Subcutaneous abdominal adipose tissue (tissue), 5 donors: Measurements from ENCODE around the gene COL4A2.

ENCODE experiments used
- H3K27ac ChIP-seq: one replicate; pipeline ENCODE4 v1.7.0; 2013; ENCODE audit warnings: low read depth, mild to moderate bottlenecking, inconsistent platforms, low read length, moderate library complexity
- H3K27me3 ChIP-seq, 5 donors: one replicate each; pipeline ENCODE4 v1.7.0; 2013; ENCODE audit warnings: low read length in 5 of 5, inconsistent platforms in 1 of 5; ENCODE audit not compliant: control insufficient read depth in 5 of 5, insufficient read depth in 4 of 5
- H3K36me3 ChIP-seq, 5 donors: one replicate each; pipeline ENCODE4 v1.7.0; 2013; ENCODE audit warnings: low read length in 5 of 5; ENCODE audit not compliant: control insufficient read depth in 5 of 5, insufficient read depth in 5 of 5
- H3K4me1 ChIP-seq, 5 donors: one replicate each; pipeline ENCODE4 v1.7.0; 2013; ENCODE audit warnings: low read length in 5 of 5, mild to moderate bottlenecking in 3 of 5, moderate library complexity in 1 of 5; ENCODE audit not compliant: control insufficient read depth in 5 of 5, insufficient read depth in 5 of 5
- H3K4me3 ChIP-seq, 5 donors: one replicate each; pipeline ENCODE4 v1.7.0; 2013; ENCODE audit warnings: low read length in 5 of 5, low read depth in 1 of 5
- H3K9ac ChIP-seq, 5 donors: one replicate each; pipeline ENCODE4 v1.7.0; 2013; ENCODE audit warnings: low read length in 5 of 5, mild to moderate bottlenecking in 4 of 5, moderate library complexity in 3 of 5
- H3K9me3 ChIP-seq, 5 donors: one replicate each; pipeline ENCODE4 v1.7.0; 2013; ENCODE audit warnings: low read length in 5 of 5; ENCODE audit not compliant: control insufficient read depth in 5 of 5
- donor health status: healthy.
- donor health status: healthy.
- donor health status: healthy.
- donor health status: healthy.
- donor health status: healthy.

Gene COL4A2

GRCh38 chr13:110539894-110540293 is 232.8 kb downstream of the COL4A2 start:
- Histone ChIP-seq H3K9me3 (no peaks in the 10 kb centered on the region), H3K36me3 (peaks cover 0 to 4% (median 0%) of the 10 kb centered on the region in 5 donors), H3K4me3 (no peak overlapping the region), H3K27ac (no peak overlapping the region), H3K9ac (no peak overlapping the region), H3K4me1 (peaks cover 9 to 59% (median 46%) of the 10 kb centered on the region in 5 donors), H3K27me3 (no peaks in the 10 kb centered on the region)

- Histone ChIP-seq H3K4me1 (peaks cover 9 to 50% (median 37%) of the 10 kb centered on the region in 5 donors), H3K36me3 (peaks cover 0 to 4% (median 0%) of the 10 kb centered on the region in 5 donors), H3K27ac (peak overlapping the region; percentile 63)
Observed at GRCh38 chr13:110540871-110541525, 233.9 kb downstream of the COL4A2 start.

DNA sequence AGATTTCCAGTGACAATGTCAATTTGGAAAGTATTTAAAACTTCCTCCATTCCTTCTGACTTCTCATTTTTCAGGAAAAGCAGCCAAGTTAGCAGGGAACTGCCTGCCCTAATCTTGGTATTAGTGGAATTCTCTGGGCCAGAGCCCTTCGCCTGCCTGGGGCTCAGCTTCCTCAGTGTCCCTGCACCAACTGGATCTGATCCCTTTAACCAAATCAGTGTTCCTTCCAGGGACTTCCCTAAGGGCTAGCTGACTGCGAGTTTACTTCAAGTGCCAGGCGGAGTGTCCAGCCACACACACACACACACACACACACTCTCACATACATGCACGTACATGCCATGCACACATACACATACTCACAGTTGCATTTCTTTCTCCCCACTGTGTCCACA is 234.4 kb downstream of the COL4A2 start:
- H3K9me3 ChIP-seq: no peaks in the 10 kb centered on the region
- peak overlapping the region; percentile 63 for H3K27ac ChIP-seq
- peaks cover 7 to 52% (median 37%) of the 10 kb centered on the region in 5 donors for H3K4me1 ChIP-seq
- peak overlapping the region in 2 of 5 donors; percentile 34 to 50 for H3K9ac ChIP-seq
- peaks cover 0 to 4% (median 0%) of the 10 kb centered on the region in 5 donors for H3K36me3 ChIP-seq
- H3K27me3 ChIP-seq: no peaks in the 10 kb centered on the region
- H3K4me3 ChIP-seq: peak overlapping the region in 1 of 5 donors; percentile 4

More at GRCh38 chr13:110540871-110541525, 233.9 kb downstream of the COL4A2 start:
- H3K4me3 ChIP-seq: no peak overlapping the region
- no peaks in the 10 kb centered on the region for H3K9me3 ChIP-seq
- H3K27me3 ChIP-seq: no peaks in the 10 kb centered on the region
- peak overlapping the region in 2 of 5 donors; percentile 34 to 50 for H3K9ac ChIP-seq

DNA sequence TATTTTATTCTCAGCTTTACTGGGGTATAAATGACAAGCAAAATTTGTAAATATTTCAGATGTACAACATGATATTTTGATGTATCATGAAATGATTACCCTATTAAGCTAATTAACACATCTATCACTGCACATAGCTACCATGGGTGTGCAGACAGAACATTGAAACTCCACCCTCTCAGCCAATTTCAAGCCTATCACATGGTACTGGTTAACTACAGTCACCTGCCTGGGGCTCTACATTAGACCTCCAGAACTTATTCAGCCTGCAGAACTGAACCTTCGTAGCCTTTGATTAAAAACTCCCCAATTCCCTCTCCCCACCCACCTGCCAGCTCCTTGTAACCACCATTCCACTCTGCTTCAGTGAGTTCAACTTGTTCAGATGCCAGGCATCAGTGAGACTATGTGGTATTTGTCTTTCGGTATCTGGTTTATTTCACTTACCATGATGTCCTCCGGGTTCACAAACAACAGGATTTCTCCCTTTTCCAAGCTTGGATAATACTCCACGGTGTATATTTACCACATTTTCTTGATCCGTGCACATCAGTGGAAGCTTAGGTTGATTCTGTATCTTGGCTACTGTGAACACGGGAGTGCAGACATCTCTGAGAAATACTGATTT is 235.2 kb downstream of the COL4A2 start:
- H3K27ac ChIP-seq: no peak overlapping the region

DNA sequence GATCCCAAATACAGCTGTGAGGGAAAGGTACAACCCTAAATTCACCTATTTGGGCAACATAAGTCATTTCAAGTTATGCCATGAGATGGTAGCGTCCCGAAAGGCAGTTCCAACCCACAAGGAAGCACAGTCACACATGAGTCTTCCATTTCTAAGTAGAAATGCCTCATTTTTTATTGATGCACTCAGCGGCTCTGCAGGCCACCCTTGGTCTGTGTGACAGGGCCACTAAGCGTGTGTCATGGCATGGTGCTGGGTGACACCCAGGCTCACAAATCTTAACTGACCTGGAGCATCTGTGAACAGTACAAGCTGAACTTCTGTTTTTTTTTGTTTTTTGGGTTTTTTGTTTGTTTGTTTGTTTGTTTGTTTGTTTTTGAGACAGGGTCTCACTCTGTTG is 239.3 kb downstream of the COL4A2 start:
- Histone ChIP-seq H3K4me3 (no peak overlapping the region), H3K36me3 (peaks cover 0 to 13% (median 0%) of the 10 kb centered on the region in 5 donors), H3K27me3 (no peaks in the 10 kb centered on the region), H3K9me3 (no peaks in the 10 kb centered on the region), H3K4me1 (peaks cover 8 to 47% (median 27%) of the 10 kb centered on the region in 5 donors), H3K27ac (no peak overlapping the region), H3K9ac (no peak overlapping the region)

More for the DNA sequence above, 235.2 kb downstream of the COL4A2 start:
- peaks cover 10 to 55% (median 40%) of the 10 kb centered on the region in 5 donors for H3K4me1 ChIP-seq
- no peaks in the 10 kb centered on the region for H3K27me3 ChIP-seq
- H3K9me3 ChIP-seq: no peaks in the 10 kb centered on the region
- H3K36me3 ChIP-seq: peaks cover 0 to 4% (median 0%) of the 10 kb centered on the region in 5 donors
- H3K4me3 ChIP-seq: no peak overlapping the region
- no peak overlapping the region for H3K9ac ChIP-seq

DNA sequence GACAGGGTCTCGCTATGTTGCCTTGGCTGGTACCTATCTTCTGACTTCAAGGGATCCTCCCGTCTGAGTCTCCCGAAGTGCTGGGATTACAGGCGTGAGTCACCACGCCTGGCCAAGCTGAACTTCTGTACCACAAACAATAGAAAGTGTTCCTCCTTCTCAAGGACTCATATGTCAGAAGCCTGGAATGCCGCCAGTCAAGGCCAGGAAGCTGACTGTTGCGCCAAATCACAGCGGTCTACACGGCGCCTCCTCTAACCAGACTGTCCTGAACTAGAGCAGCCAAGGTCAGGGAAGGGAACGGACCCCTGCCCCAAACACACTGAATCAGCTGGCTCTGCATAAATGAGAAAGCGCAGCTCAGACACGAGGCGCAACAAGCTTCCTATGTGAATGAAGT is 239.8 kb downstream of the COL4A2 start:
- Histone ChIP-seq H3K9me3 (no peaks in the 10 kb centered on the region), H3K4me3 (peak overlapping the region in 1 of 5 donors; percentile 25), H3K4me1 (peaks cover 5 to 43% (median 24%) of the 10 kb centered on the region in 5 donors)

DNA sequence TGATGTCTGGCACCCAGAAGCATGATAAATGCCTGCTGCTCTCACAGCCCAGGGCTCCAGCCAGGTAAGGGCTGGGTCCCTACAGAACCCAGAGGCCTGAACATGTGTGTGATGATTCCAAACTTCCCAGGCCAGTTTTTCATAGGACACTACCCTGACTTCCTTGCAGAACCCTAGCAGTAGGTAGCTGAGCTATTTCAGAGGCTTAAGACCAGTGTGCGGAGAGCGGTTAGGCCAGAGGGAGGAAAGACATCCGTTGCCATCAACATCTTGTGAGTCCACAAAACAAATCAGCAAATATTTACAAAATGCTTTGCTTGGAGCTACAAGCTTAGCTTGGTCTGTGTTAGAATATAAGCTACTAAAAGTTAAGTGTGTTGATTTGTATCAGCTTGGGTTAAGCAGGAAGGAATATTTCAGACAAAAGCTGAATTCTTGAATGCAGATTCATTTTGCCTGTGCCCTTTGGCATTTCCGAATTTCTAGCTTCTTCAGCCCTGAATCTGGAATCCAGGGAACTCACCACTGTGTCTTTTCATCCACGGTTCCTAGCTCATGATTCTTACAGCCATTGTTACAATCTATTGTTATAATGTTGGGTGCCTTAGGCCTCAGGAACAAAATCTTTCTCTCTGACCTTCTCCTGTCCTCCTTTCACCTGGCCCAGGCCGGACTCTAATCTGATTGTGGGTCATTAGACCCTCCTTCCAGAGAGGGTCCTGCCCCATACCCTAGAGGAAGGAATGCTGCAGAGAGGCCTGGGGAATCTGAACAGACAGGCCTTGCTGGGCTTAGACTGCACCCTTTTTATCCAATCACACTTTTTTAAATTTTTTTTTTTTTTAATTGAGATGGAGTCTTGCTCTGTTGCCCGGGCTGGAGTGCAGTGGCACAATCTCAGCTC is 242.1 kb downstream of the COL4A2 start:
- Histone ChIP-seq H3K9ac (no peak overlapping the region), H3K9me3 (no peaks in the 10 kb centered on the region), H3K36me3 (peaks cover 0 to 9% (median 0%) of the 10 kb centered on the region in 5 donors), H3K4me1 (peaks cover 5 to 37% (median 27%) of the 10 kb centered on the region in 5 donors), H3K4me3 (no peak overlapping the region), H3K27me3 (no peaks in the 10 kb centered on the region), H3K27ac (no peak overlapping the region)

More for the DNA sequence above, 239.8 kb downstream of the COL4A2 start:
- Histone ChIP-seq H3K27ac (no peak overlapping the region), H3K27me3 (no peaks in the 10 kb centered on the region), H3K9ac (no peak overlapping the region), H3K36me3 (peaks cover 0 to 13% (median 0%) of the 10 kb centered on the region in 5 donors)

DNA sequence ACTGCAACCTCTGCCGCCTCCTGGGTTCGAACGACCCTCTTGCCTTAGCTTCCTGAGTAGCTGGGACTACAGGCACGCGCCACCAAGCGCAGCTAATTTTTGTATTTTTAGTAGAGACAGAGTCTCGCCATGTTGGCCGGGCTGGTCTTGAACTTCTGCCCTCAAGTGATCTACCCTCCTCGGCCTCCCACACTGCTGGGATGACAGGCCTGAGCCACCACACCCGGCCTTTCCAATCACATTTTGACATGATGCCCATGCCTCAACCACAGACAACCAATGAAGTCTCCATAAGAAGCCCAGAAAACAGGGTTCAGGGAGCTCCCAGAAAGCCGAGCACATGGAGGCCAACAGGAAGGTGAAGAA is 242.7 kb downstream of the COL4A2 start:
- peaks cover 0 to 11% (median 2%) of the 10 kb centered on the region in 5 donors for H3K36me3 ChIP-seq
- no peak overlapping the region for H3K9ac ChIP-seq
- H3K9me3 ChIP-seq: no peaks in the 10 kb centered on the region
- H3K4me1 ChIP-seq: peaks cover 5 to 42% (median 28%) of the 10 kb centered on the region in 5 donors
- H3K27ac ChIP-seq: no peak overlapping the region
- no peak overlapping the region for H3K4me3 ChIP-seq
- no peaks in the 10 kb centered on the region for H3K27me3 ChIP-seq

DNA sequence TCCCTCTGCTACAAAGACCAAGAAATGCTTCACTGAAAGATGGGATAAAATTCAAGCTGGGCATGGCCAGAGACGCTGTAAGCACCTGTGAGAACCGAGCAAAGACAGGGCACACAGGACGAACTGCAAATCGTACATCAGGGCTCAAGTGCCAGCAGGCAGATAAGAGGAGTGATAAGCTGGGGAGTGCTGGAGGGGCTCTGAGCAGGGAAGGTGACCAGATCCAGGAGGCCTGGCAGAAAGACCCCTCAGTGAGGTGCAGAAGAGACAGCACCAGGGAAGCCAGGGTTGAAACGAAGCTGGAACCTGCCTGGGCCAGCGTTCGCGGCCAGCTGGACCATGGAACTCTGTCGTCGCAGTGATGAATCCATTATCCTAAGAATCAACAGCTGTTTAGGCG is 244.2 kb downstream of the COL4A2 start:
- Histone ChIP-seq H3K27ac (no peak overlapping the region), H3K27me3 (no peaks in the 10 kb centered on the region), H3K9me3 (no peaks in the 10 kb centered on the region), H3K4me1 (peaks cover 5 to 52% (median 35%) of the 10 kb centered on the region in 5 donors), H3K36me3 (peaks cover 0 to 16% (median 7%) of the 10 kb centered on the region in 5 donors), H3K4me3 (no peak overlapping the region), H3K9ac (no peak overlapping the region)
